Body of pancreas (tissue), 4 donors: ENCODE data around the gene TP53I13. TPM values are rescaled to one million over a fixed set of nuclear protein-coding genes. Genes with fewer than 3 reads are reported as not detected.

Experiments used
- ATAC-seq: fragments of 150-250 bp; one replicate; pipeline ENCODE4 v1.9.1; 2016
- DNase-seq, 4 donors: peaks; one replicate each; pipeline ENCODE4 v3.0.0-alpha.2; 2019
- H3K27ac ChIP-seq, 4 donors: fragments of 200-600 bp; sonication (generic); 1 replicate in 3 of 4; 2 replicates in 1 of 4; pipeline versions ENCODE4 v1.5.1 to v1.6.1; 2016 to 2019; ENCODE audit warnings: mild to moderate bottlenecking in 1 of 4, mixed read lengths in 1 of 4, moderate library complexity in 1 of 4
- H3K27me3 ChIP-seq, 2 donors: fragments of 200-600 bp; sonication (generic); one replicate each; pipeline ENCODE4 v1.6.0; 2016; ENCODE audit warnings: mild to moderate bottlenecking in 1 of 2
- H3K36me3 ChIP-seq, 2 donors: fragments of 200-600 bp; sonication (generic); replicated peaks in 1 of 2; 2 replicates each; pipeline ENCODE4 v1.5.1; 2016; ENCODE audit warnings: low read depth in 2 of 2; ENCODE audit not compliant: insufficient read depth in 1 of 2
- H3K4me1 ChIP-seq: fragments of 200-600 bp; sonication (generic); one replicate; pipeline ENCODE4 v1.6.0; 2016
- H3K4me3 ChIP-seq, 2 donors: fragments of 200-600 bp; sonication (generic); 1 replicate in 1 of 2; 2 replicates in 1 of 2; pipeline ENCODE4 v1.5.1; 2016 to 2019
- H3K9me3 ChIP-seq, 3 donors: fragments of 200-600 bp; sonication (generic); 1 replicate in 2 of 3; 2 replicates in 1 of 3; pipeline ENCODE4 v1.5.1; 2016
- CTCF ChIP-seq, 7 experiments: fragments of 450-650 bp in 4 of 7; fragments of 200-600 bp in 3 of 7; sonication (generic) in 3 of 7; IDR thresholded peaks; one replicate each; pipeline ENCODE4 v1.5.1; 2016 to 2019; ENCODE audit warnings: antibody characterized with exemption in 7 of 7
- POLR2A ChIP-seq, 3 donors: fragments of 450-650 bp; IDR thresholded peaks; one replicate each; pipeline ENCODE4 v1.6.1; 2016; ENCODE audit warnings: antibody characterized with exemption in 3 of 3, mild to moderate bottlenecking in 2 of 3
- WGBS, 2 donors: methylation state at CpG; one replicate each; pipeline ENCODE4 v1.1.5; 2017; 5-methylcytosine and 5-hydroxymethylcytosine counted together
- intact Hi-C: fragments of 100-400 bp; cut with DNase I; formaldehyde crosslinking; loops from one replicate; pipeline ENCODE4 v1.15.1; 2023
- total RNA-seq, 2 donors: library from RNA; depleted of rRNA; stranded (reverse); fragments of >200 nt; gene quantifications; one replicate each; pipeline ENCODE4 v1.1.0, GENCODE V29; 2016

TP53I13 gene
- total RNA-seq, 2 donors from 2014 or later: 56.3 to 62.3 TPM

- peak; percentile 61 for ATAC-seq
- intact Hi-C loops: no loop called here
- peak in 3 of 7 experiments; percentile 9 to 30 (median 18) for TF ChIP-seq CTCF (IDR thresholded peaks at IDR 0.05)
- TF ChIP-seq POLR2A (IDR thresholded peaks at IDR 0.05): peak; percentile 53 to 82 (median 70)
- peak; percentile 73 to 84 (median 81) for DNase-seq
- peak within 1 kb of the TSS; percentile 29 to 30 for H3K4me3 ChIP-seq
- H3K36me3 ChIP-seq: no peaks in the 10 kb centered on the region
- H3K27me3 ChIP-seq: no peaks in the 10 kb centered on the region
- 0 to 2% methylated on average over 3 to 87 of the region's 94 CpGs for WGBS, 2 donors
- H3K4me1 ChIP-seq: peaks cover 48% of the 10 kb centered on the region
- H3K27ac ChIP-seq: peak within 1 kb of the TSS; percentile 90 to 95 (median 92)
- H3K9me3 ChIP-seq: no peaks in the 10 kb centered on the region
Measured at GRCh38 chr17:29566473-29567303, 1.8 kb upstream of the TP53I13 start, which contains the start of gene ABHD15. Gene ABHD15, minus strand, starts transcription at chr17:29567037. Its CDS starts 71 bp downstream, at chr17:29566966.

GRCh38 chr17:29567304-29567553 lies 1.3 kb upstream of the TP53I13 start:
- TF ChIP-seq CTCF (IDR thresholded peaks at IDR 0.05) (no peak), POLR2A (IDR thresholded peaks at IDR 0.05) (no peak)
- Histone ChIP-seq H3K36me3 (no peaks in the 10 kb centered on the region), H3K4me1 (peaks cover 53% of the 10 kb centered on the region), H3K27me3 (no peaks in the 10 kb centered on the region), H3K4me3 (peak overlapping the region; percentile 19 to 30), H3K27ac (peak overlapping the region; percentile 90 to 95 (median 92)), H3K9me3 (no peaks in the 10 kb centered on the region)
- ATAC-seq (peak; percentile 6), DNase-seq (no peak)
- intact Hi-C loops: no loop called here
- 0% methylated on average over 27 of the region's 27 CpGs; no CpG with 5 or more reads in 1 of the 2 donors for WGBS, 2 donors

- Histone ChIP-seq H3K4me1 (peaks cover 58% of the 10 kb centered on the region), H3K27me3 (no peaks in the 10 kb centered on the region), H3K36me3 (no peaks in the 10 kb centered on the region), H3K4me3 (peak overlapping the region; percentile 19 to 30), H3K9me3 (no peaks in the 10 kb centered on the region), H3K27ac (peak overlapping the region; percentile 90 to 95 (median 92))
- intact Hi-C loops: no loop called here
- 0% methylated on average over 4 to 61 of the region's 63 CpGs for WGBS, 2 donors
- DNase-seq (peak; percentile 65 to 71 (median 70)), ATAC-seq (peak; percentile 34)
- peak; percentile 17 to 43 (median 26) for TF ChIP-seq CTCF (IDR thresholded peaks at IDR 0.05)
- TF ChIP-seq POLR2A (IDR thresholded peaks at IDR 0.05): no peak
Measured at GRCh38 chr17:29567554-29568330, 759 bp upstream of the TP53I13 start.

- peak overlapping the region; percentile 90 to 95 (median 92) for H3K27ac ChIP-seq
- H3K4me1 ChIP-seq: peaks cover 69% of the 10 kb centered on the region
Measured at GRCh38 chr17:29569245-29569950, 897 bp downstream of the TP53I13 start.

More at GRCh38 chr17:29569245-29569950, 897 bp downstream of the TP53I13 start:
- no peaks in the 10 kb centered on the region for H3K9me3 ChIP-seq
- H3K27me3 ChIP-seq: no peaks in the 10 kb centered on the region
- no peaks in the 10 kb centered on the region for H3K36me3 ChIP-seq
- DNase-seq (peak in 1 of 4 donors; percentile 17), ATAC-seq (no peak)
- peak overlapping the region; percentile 35 to 40 for H3K4me3 ChIP-seq
- intact Hi-C loops: no loop called here
- TF ChIP-seq POLR2A (IDR thresholded peaks at IDR 0.05) (no peak), CTCF (IDR thresholded peaks at IDR 0.05) (no peak)
- 56% methylated on average over 14 of the region's 14 CpGs for WGBS, 2 donors
